Measurements from ENCODE around the gene EIF3F. TPM values are rescaled to one million over a fixed set of nuclear protein-coding genes. Genes with fewer than 3 reads are reported as not detected.

Gene EIF3F
- polyA plus RNA-seq, 3 donors, result 179 to 286 (median 243) TPM

GRCh38 chr11:8019314-8020243 lies 32.4 kb downstream of the EIF3F start:
- peak overlapping the region in 1 of 2 donors; percentile 64 for H3K4me3 Mint-ChIP-seq
- H3K9me3 ChIP-seq (replicated peaks in 1 of 2; ENCODE audit: control insufficient read depth in 1 of 2, insufficient read depth in 1 of 2, low read length in 2 of 2), result peaks cover 0 to 21% of the 10 kb centered on the region in 2 donors
- H3K9me3 Mint-ChIP-seq, result peaks cover 0 to 7% (median 5%) of the 10 kb centered on the region in 7 donors
- H2AFZ ChIP-seq (ENCODE audit: insufficient read depth, low read depth, low read length, poor library complexity, severe bottlenecking), result peak overlapping the region; percentile 35
- peaks cover 46 to 65% (median 54%) of the 10 kb centered on the region in 3 donors for H3K27me3 Mint-ChIP-seq (ENCODE audit: low read depth in 3 of 3)
- H3K36me3 ChIP-seq (replicated peaks in 1 of 2; ENCODE audit: control insufficient read depth in 1 of 2, insufficient read depth in 2 of 2, low read length in 2 of 2), result no peaks in the 10 kb centered on the region
- intact Hi-C loops (cut with micrococcal nuclease), result no loop called here
- H3K27ac ChIP-seq (ENCODE audit: low read depth in 1 of 2, low read length in 2 of 2), result no peak overlapping the region
- no peak overlapping the region for H3K27ac Mint-ChIP-seq
- peak overlapping the region; percentile 58 for H3K4me2 ChIP-seq (replicated peaks; ENCODE audit: extremely low read depth, low read length, poor library complexity, severe bottlenecking)
- peaks cover 48 to 61% of the 10 kb centered on the region in 2 donors for H3K27me3 ChIP-seq (ENCODE audit: control insufficient read depth in 2 of 2, insufficient read depth in 2 of 2, low read length in 2 of 2)
- under 1% methylated on average over 68 of the region's 84 CpGs for WGBS (ENCODE audit: insufficient coverage)
- TF ChIP-seq, protein P1, sequence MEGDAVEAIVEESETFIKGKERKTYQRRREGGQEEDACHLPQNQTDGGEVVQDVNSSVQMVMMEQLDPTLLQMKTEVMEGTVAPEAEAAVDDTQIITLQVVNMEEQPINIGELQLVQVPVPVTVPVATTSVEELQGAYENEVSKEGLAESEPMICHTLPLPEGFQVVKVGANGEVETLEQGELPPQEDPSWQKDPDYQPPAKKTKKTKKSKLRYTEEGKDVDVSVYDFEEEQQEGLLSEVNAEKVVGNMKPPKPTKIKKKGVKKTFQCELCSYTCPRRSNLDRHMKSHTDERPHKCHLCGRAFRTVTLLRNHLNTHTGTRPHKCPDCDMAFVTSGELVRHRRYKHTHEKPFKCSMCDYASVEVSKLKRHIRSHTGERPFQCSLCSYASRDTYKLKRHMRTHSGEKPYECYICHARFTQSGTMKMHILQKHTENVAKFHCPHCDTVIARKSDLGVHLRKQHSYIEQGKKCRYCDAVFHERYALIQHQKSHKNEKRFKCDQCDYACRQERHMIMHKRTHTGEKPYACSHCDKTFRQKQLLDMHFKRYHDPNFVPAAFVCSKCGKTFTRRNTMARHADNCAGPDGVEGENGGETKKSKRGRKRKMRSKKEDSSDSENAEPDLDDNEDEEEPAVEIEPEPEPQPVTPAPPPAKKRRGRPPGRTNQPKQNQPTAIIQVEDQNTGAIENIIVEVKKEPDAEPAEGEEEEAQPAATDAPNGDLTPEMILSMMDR (IDR thresholded peaks at IDR 0.05), result no peak
- H4K20me1 ChIP-seq (ENCODE audit: insufficient read depth, low read length), result no peaks in the 10 kb centered on the region
- no peak overlapping the region for H3K4me3 ChIP-seq (replicated peaks in 1 of 3; ENCODE audit: low read depth in 2 of 3, low read length in 3 of 3)
- peaks cover 0 to 8% of the 10 kb centered on the region in 2 donors for H3K4me1 ChIP-seq (ENCODE audit: control insufficient read depth in 1 of 2, insufficient read depth in 2 of 2, low read length in 2 of 2)
- peaks cover 10% of the 10 kb centered on the region for H3K4me1 Mint-ChIP-seq
- H3K36me3 Mint-ChIP-seq, result peaks cover 0 to 5% of the 10 kb centered on the region in 2 donors
- DNase-seq, result no peak
- no peak overlapping the region for H3K9ac ChIP-seq (ENCODE audit: insufficient read depth, low read length, poor library complexity, severe bottlenecking)
- H3K79me2 ChIP-seq (ENCODE audit: insufficient read depth, low read length), result no peaks in the 10 kb centered on the region

DNA sequence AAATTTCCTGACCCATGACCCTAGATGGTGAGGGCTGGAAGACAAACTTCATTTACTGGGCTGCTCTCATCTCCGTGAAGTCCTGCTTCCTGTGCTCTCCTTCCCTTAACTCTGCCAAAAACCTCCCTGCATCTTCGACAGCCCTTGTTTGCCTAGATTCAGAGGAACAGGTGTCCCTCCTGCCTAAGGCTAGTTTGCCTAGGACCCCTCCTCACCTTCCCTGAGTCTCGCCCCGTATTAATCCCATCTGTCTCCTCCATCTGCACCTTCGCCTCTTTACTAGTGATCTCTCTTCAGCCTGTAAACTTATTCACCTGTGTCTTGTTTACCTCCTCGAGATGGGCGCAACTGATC lies 33.1 kb downstream of the EIF3F start:
- 47% methylated on average over 4 of the region's 7 CpGs for WGBS (ENCODE audit: insufficient coverage)
- Mint-ChIP-seq H3K36me3 (peaks cover 0 to 5% of the 10 kb centered on the region in 2 donors), H3K4me3 (peak overlapping the region in 1 of 2 donors; percentile 64), H3K4me1 (peaks cover 10% of the 10 kb centered on the region), H3K27ac (no peak overlapping the region), H3K9me3 (peaks cover 0 to 7% (median 5%) of the 10 kb centered on the region in 7 donors), H3K27me3 (ENCODE audit: low read depth in 3 of 3) (peaks cover 41 to 63% (median 53%) of the 10 kb centered on the region in 3 donors)
- Histone ChIP-seq H3K9ac (ENCODE audit: insufficient read depth, low read length, poor library complexity, severe bottlenecking) (no peak overlapping the region), H2AFZ (ENCODE audit: insufficient read depth, low read depth, low read length, poor library complexity, severe bottlenecking) (no peak overlapping the region), H3K4me2 (replicated peaks; ENCODE audit: extremely low read depth, low read length, poor library complexity, severe bottlenecking) (no peak overlapping the region), H3K4me3 (replicated peaks in 1 of 3; ENCODE audit: low read depth in 2 of 3, low read length in 3 of 3) (no peak overlapping the region), H4K20me1 (ENCODE audit: insufficient read depth, low read length) (no peaks in the 10 kb centered on the region), H3K79me2 (ENCODE audit: insufficient read depth, low read length) (no peaks in the 10 kb centered on the region), H3K4me1 (ENCODE audit: control insufficient read depth in 1 of 2, insufficient read depth in 2 of 2, low read length in 2 of 2) (peaks cover 0 to 8% of the 10 kb centered on the region in 2 donors), H3K36me3 (replicated peaks in 1 of 2; ENCODE audit: control insufficient read depth in 1 of 2, insufficient read depth in 2 of 2, low read length in 2 of 2) (no peaks in the 10 kb centered on the region), H3K27ac (ENCODE audit: low read depth in 1 of 2, low read length in 2 of 2) (no peak overlapping the region), H3K27me3 (ENCODE audit: control insufficient read depth in 2 of 2, insufficient read depth in 2 of 2, low read length in 2 of 2) (peaks cover 48 to 59% of the 10 kb centered on the region in 2 donors), H3K9me3 (replicated peaks in 1 of 2; ENCODE audit: control insufficient read depth in 1 of 2, insufficient read depth in 1 of 2, low read length in 2 of 2) (peaks cover 0 to 21% of the 10 kb centered on the region in 2 donors)
- TF ChIP-seq, protein P1 (IDR thresholded peaks at IDR 0.05), result no peak
- intact Hi-C loops (cut with micrococcal nuclease), result no loop called here
- DNase-seq, result no peak
